ENCODE measurements around the gene KIF3A. TPM values are rescaled to one million over a fixed set of nuclear protein-coding genes. Genes with fewer than 3 reads are reported as not detected.
A peak's percentile ranks its signal among the peaks of the same experiment; 100 is the strongest.

Gene KIF3A
- total RNA-seq, 1 donor from 2014 or later: 33.6 TPM

DNA sequence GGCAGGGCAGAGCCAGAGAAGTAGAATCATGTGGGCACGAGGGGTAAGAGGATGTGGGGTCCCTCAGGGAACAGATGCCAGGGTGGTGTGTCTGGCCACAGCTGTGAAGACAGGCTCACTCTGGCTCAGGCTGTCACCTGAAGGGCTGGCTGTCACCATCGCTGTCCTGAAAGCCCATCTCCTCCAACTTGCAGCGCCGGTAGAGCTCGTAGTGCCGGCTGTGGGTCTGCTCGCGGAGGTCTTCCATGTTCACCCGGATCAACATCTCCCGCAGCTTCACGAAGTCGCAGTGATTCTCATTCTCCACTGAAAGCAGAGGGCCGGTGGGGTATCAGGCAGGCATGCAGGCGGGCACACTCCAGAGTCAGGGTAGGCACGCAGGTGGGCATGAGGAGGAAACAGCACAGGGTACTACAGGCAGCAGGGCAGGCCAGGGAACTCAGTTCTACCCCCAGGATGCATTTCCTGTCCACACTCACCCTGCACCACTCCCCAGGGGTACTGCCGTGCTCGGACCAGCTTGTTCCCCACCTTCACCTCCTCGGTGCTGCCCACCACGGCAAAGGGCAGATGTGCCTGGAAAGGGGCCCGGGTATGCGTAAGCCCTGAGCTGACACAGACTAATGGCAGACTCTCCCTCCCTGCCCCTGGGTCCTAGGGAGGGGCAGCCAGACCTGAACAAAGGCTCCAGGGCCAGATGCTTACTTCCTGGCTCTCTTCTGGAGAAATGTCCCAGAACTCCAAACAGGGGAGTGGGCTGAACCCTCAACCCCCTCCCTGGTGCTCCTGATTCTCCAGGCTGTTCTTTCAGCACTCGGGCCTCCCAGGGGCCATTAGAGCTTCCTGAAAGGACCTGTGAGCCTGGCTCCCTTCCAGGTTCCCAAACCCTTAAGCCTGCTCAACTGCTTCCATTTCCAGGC, 24.2 kb upstream of the KIF3A start:
- Mint-ChIP-seq H3K27me3 (no peaks in the 10 kb centered on the region), H3K4me1 (ENCODE audit: low read depth) (no peaks in the 10 kb centered on the region), H3K36me3 (ENCODE audit: insufficient read depth) (peaks cover 16% of the 10 kb centered on the region), H3K27ac (no peak overlapping the region), H3K9me3 (ENCODE audit: low read depth) (no peaks in the 10 kb centered on the region), H3K4me3 (ENCODE audit: low read depth) (no peak overlapping the region)
- no peak for DNase-seq (ENCODE audit: low spot score, unreplicated experiment)
- TF ChIP-seq, protein P1, sequence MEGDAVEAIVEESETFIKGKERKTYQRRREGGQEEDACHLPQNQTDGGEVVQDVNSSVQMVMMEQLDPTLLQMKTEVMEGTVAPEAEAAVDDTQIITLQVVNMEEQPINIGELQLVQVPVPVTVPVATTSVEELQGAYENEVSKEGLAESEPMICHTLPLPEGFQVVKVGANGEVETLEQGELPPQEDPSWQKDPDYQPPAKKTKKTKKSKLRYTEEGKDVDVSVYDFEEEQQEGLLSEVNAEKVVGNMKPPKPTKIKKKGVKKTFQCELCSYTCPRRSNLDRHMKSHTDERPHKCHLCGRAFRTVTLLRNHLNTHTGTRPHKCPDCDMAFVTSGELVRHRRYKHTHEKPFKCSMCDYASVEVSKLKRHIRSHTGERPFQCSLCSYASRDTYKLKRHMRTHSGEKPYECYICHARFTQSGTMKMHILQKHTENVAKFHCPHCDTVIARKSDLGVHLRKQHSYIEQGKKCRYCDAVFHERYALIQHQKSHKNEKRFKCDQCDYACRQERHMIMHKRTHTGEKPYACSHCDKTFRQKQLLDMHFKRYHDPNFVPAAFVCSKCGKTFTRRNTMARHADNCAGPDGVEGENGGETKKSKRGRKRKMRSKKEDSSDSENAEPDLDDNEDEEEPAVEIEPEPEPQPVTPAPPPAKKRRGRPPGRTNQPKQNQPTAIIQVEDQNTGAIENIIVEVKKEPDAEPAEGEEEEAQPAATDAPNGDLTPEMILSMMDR (IDR thresholded peaks at IDR 0.05; ENCODE audit: unreplicated experiment): no peak

DNA sequence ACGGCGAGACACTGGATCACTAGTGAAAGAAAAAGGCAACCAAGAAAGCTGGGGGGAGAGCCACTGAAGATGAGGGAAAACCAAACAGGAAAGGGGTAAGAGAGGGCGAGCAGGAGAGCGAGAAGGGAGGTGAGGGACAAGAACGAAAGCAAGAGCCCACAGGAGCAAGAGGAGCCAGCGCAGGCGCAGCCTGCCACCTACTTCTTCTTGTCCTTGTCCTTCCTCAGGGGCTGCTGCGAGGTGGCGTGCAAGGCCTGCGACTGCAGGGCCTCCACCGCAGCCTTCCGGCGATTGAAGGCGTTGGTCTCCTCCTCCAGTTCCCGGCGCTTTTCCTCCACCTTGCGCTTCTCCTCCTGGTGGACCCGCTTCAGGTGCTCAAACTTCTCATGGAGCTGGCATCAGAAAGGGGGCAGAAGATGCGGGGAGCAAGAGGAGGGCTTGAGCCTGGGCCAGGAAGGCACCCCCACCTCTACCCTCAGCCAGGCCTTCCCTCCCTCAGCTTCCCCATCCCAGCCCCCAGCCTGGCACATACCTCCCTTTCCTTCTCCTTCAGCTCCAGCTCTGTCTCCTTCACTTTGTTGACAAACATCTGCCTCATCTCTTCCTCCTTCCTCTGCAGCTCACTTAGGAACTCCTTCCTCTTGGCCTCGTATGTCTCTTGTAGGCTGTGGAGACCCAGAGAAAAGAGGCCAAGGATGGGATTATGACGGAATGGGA, 23.4 kb upstream of the KIF3A start:
- no peaks in the 10 kb centered on the region for H3K4me1 Mint-ChIP-seq (ENCODE audit: low read depth)
- no peak for DNase-seq (ENCODE audit: low spot score, unreplicated experiment)
- peaks cover 17% of the 10 kb centered on the region for H3K36me3 Mint-ChIP-seq (ENCODE audit: insufficient read depth)
- TF ChIP-seq, protein P1 (IDR thresholded peaks at IDR 0.05; ENCODE audit: unreplicated experiment): no peak
- H3K27ac Mint-ChIP-seq: no peak overlapping the region
- H3K27me3 Mint-ChIP-seq: no peaks in the 10 kb centered on the region
- no peaks in the 10 kb centered on the region for H3K9me3 Mint-ChIP-seq (ENCODE audit: low read depth)
- no peak overlapping the region for H3K4me3 Mint-ChIP-seq (ENCODE audit: low read depth)

DNA sequence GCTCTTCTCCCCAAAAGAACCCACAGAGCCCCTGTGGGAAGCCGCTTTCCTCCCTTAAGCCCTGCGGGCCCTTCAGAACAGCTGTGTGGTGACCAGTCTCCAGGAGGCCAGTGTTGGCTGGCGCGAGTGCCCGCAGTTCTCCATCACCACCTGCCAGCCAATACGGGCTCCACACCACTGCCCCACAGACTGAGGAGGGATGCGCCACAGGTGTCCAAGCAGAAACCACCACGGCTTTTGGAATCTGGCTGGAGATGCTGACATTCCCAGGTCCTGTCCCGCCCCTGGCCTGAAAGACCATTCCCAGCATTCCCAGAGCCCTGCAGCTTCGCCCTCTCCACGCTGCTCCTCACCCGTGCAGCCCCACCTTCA, 22.7 kb upstream of the KIF3A start:
- H3K4me3 Mint-ChIP-seq (ENCODE audit: low read depth): no peak overlapping the region
- H3K27me3 Mint-ChIP-seq: no peaks in the 10 kb centered on the region
- H3K9me3 Mint-ChIP-seq (ENCODE audit: low read depth): no peaks in the 10 kb centered on the region
- H3K36me3 Mint-ChIP-seq (ENCODE audit: insufficient read depth): peaks cover 18% of the 10 kb centered on the region
- no peak overlapping the region for H3K27ac Mint-ChIP-seq
- no peak for DNase-seq (ENCODE audit: low spot score, unreplicated experiment)
- TF ChIP-seq, protein P1 (IDR thresholded peaks at IDR 0.05; ENCODE audit: unreplicated experiment): no peak
- H3K4me1 Mint-ChIP-seq (ENCODE audit: low read depth): no peaks in the 10 kb centered on the region

DNA sequence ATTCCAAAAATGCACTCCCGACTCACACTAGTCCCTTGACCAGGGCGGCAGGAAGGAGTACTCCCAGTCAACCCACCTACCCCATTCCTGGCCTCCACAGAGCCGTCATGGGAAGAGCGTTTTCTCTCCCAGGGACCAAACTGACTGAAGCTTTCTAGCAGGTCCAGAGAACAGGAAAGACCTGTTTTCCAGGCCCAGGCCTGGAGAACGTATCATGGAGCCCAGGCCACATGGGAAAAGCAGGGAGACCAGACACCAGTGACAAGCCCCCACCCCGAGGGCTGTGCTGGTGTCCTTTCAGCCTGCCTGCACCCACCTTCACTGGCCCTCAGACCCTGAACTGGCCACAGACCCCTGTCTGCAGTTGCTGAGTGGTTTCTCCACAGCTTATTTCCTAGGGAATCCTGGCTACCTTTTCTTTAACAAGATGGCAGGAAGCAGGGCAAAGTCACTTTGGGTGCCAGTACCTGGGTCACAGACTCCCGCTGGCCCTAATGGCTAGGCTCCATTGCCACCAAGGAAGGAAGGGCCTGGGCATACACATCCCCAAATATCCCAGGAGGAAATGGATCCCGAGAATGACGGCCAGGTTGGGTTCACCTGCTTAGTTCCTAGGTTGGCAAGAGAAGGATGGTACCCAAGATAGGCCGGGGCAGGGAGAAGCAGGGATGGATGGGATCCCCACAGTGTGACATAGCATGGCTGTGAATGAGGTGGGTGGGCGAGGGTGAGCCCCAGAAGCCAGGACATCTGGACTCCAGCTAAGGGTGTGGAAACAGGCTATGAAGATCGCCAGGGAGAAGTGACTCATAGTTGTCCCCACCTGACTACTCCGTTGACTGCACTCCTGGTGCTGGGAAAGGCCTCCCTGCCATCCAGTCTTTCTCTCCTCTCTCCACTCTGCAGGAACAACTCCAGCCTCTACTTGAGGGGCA, 22.0 kb upstream of the KIF3A start:
- peak overlapping the region; percentile 58 for H3K27ac Mint-ChIP-seq
- TF ChIP-seq, protein P1 (IDR thresholded peaks at IDR 0.05; ENCODE audit: unreplicated experiment): no peak
- peaks cover 18% of the 10 kb centered on the region for H3K36me3 Mint-ChIP-seq (ENCODE audit: insufficient read depth)
- H3K9me3 Mint-ChIP-seq (ENCODE audit: low read depth): no peaks in the 10 kb centered on the region
- H3K4me3 Mint-ChIP-seq (ENCODE audit: low read depth): no peak overlapping the region
- H3K4me1 Mint-ChIP-seq (ENCODE audit: low read depth): no peaks in the 10 kb centered on the region
- H3K27me3 Mint-ChIP-seq: no peaks in the 10 kb centered on the region
- no peak for DNase-seq (ENCODE audit: low spot score, unreplicated experiment)

DNA sequence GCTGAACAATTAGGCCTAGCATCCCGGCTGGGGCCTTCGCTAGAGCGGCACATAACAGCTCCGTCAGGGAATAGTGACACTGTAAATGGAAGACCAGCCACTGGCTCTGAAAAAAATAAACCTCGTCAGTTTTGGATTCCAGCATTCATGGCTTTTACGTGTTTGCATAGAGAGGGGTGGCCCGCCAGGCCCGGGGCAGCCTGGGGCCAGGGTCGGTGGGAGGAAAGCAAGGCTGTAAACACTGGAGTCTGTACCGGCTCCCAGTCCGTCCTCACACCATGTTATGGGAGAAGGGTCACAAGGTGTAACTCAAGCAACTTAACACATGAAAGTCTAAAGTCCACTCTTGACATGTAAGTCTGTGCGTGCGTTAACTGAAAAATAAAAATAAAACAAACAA, 21.1 kb upstream of the KIF3A start:
- H3K36me3 Mint-ChIP-seq (ENCODE audit: insufficient read depth): peaks cover 15% of the 10 kb centered on the region
- TF ChIP-seq, protein P1 (IDR thresholded peaks at IDR 0.05; ENCODE audit: unreplicated experiment): no peak
- H3K27me3 Mint-ChIP-seq: no peaks in the 10 kb centered on the region
- no peaks in the 10 kb centered on the region for H3K4me1 Mint-ChIP-seq (ENCODE audit: low read depth)
- H3K27ac Mint-ChIP-seq: no peak overlapping the region
- no peak for DNase-seq (ENCODE audit: low spot score, unreplicated experiment)
- no peak overlapping the region for H3K4me3 Mint-ChIP-seq (ENCODE audit: low read depth)
- no peaks in the 10 kb centered on the region for H3K9me3 Mint-ChIP-seq (ENCODE audit: low read depth)

Measured in progenitor cell of endocrine pancreas (in vitro differentiated cells).